Measurements from ENCODE around the gene SRSF9. TPM values are rescaled to one million over a fixed set of nuclear protein-coding genes. Genes with fewer than 3 reads are reported as not detected.

Gene SRSF9
- total RNA-seq, 1 experiment from 2014 or later, result 302 TPM

DNA sequence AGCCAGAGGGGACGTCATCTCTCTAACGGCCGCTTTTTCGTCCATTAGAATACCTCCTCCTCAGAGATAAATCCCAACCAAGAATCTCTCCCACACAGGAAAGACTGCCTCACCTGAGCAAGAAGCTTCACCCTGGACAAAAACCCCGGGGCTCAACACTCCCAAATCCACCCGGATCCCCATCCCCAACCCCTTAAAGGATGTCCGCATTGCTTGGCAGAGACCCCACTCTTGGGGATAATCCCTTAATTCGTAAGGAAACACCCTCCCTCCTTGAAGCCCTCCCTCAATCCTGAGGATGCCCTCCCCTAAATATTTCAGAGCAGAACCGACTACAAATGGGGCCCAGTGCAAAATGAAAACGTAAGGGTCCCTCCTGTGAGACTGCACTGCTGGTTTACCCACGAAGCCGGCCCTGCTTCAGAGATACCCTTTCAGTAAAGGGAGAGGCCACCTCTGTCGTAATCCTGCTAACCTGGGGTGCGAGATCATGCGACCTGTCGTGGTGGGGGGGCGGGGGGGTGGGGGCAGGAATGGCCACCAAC is 25.7 kb upstream of the SRSF9 start:
- H4K20me1 ChIP-seq (ENCODE audit: control insufficient read depth, insufficient read depth, insufficient read length), result no peaks in the 10 kb centered on the region
- H3K79me2 ChIP-seq (ENCODE audit: insufficient read depth, low read length), result peaks cover 10% of the 10 kb centered on the region; the same call in 1 of the 2 replicates
- no peak overlapping the region for H2BK15ac ChIP-seq (ENCODE audit: low read depth, low read length)
- H2AK5ac ChIP-seq (ENCODE audit: insufficient read length, low read length), result no peak overlapping the region
- H4K8ac ChIP-seq (replicated peaks; ENCODE audit: insufficient read length, low read depth, low read length), result no peak overlapping the region
- H3T11ph ChIP-seq (ENCODE audit: low read length), result no peak overlapping the region
- no peak overlapping the region for H3K27ac ChIP-seq (ENCODE audit: insufficient read length, low read depth, low read length)
- peak overlapping the region; percentile 78 for H3K4me2 ChIP-seq (ENCODE audit: insufficient read depth, insufficient read length, low read length)
- peak overlapping the region; percentile 91 to 96 (median 96) for H3K27ac Mint-ChIP-seq
- no peaks in the 10 kb centered on the region for H3K9me3 Mint-ChIP-seq
- peaks cover 26 to 30% of the 10 kb centered on the region in 2 experiments for H3K4me1 Mint-ChIP-seq
- H3K27me3 Mint-ChIP-seq (ENCODE audit: low read depth), result no peaks in the 10 kb centered on the region
- no peak overlapping the region for H2BK20ac ChIP-seq (ENCODE audit: low read depth, low read length, poor library complexity, severe bottlenecking)
- H3K27me3 ChIP-seq (ENCODE audit: insufficient read depth, low read length), result no peaks in the 10 kb centered on the region
- peaks cover 3% of the 10 kb centered on the region for H3K79me1 ChIP-seq (ENCODE audit: insufficient read depth, low read depth, low read length, poor library complexity, severe bottlenecking)
- H3K36me3 Mint-ChIP-seq (ENCODE audit: insufficient read depth in 1 of 3, low read depth in 3 of 3), result peaks cover 20 to 42% (median 32%) of the 10 kb centered on the region in 3 experiments; a peak in 6 of 7 replicates
- H2AFZ ChIP-seq (ENCODE audit: low read length), result peak overlapping the region; percentile 19
- no peak overlapping the region for H3K23ac ChIP-seq (ENCODE audit: insufficient read length, low read depth, low read length)
- no peak overlapping the region for H2BK5ac ChIP-seq (ENCODE audit: insufficient read length, low read length)
- no peak overlapping the region for H4K91ac ChIP-seq (ENCODE audit: insufficient read length, low read depth, low read length)
- H3K4me1 ChIP-seq (ENCODE audit: insufficient read depth, low read length), result no peaks in the 10 kb centered on the region; the same call in 1 of the 2 replicates
- H3K9me3 ChIP-seq (ENCODE audit: control insufficient read depth, low read depth, low read length), result no peaks in the 10 kb centered on the region
- H3K56ac ChIP-seq (ENCODE audit: insufficient read length, low read depth, low read length), result no peak overlapping the region
- peaks cover 14% of the 10 kb centered on the region for H3K23me2 ChIP-seq (ENCODE audit: insufficient read length, low read depth, low read length, poor library complexity, severe bottlenecking)
- no peak overlapping the region for H3K4ac ChIP-seq (ENCODE audit: low read depth, low read length)
- H3K14ac ChIP-seq (ENCODE audit: insufficient read depth, low read length), result peak overlapping the region; percentile 51; the same call in 1 of the 2 replicates
- TF ChIP-seq, protein P1, sequence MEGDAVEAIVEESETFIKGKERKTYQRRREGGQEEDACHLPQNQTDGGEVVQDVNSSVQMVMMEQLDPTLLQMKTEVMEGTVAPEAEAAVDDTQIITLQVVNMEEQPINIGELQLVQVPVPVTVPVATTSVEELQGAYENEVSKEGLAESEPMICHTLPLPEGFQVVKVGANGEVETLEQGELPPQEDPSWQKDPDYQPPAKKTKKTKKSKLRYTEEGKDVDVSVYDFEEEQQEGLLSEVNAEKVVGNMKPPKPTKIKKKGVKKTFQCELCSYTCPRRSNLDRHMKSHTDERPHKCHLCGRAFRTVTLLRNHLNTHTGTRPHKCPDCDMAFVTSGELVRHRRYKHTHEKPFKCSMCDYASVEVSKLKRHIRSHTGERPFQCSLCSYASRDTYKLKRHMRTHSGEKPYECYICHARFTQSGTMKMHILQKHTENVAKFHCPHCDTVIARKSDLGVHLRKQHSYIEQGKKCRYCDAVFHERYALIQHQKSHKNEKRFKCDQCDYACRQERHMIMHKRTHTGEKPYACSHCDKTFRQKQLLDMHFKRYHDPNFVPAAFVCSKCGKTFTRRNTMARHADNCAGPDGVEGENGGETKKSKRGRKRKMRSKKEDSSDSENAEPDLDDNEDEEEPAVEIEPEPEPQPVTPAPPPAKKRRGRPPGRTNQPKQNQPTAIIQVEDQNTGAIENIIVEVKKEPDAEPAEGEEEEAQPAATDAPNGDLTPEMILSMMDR (conservative IDR thresholded peaks at IDR 0.05), result no peak
- WGBS (ENCODE audit: extremely low coverage, insufficient read length, low lambda C conversion rate), result no CpG with 5 or more reads among the region's 17 CpGs
- no peak overlapping the region for H2BK120ac ChIP-seq (ENCODE audit: low read depth, low read length, poor library complexity, severe bottlenecking)
- peak overlapping the region; percentile 49 for H3K9ac ChIP-seq (ENCODE audit: extremely low read depth, insufficient read length, low read length)
- H4K5ac ChIP-seq (ENCODE audit: insufficient read length, low read depth, low read length), result no peak overlapping the region
- no peak overlapping the region for H3K18ac ChIP-seq (ENCODE audit: insufficient read length, low read depth, low read length)
- no peak for DNase-seq
- H3K4me3 Mint-ChIP-seq, result peak overlapping the region; percentile 97 to 99
- no peak overlapping the region for H2BK12ac ChIP-seq (ENCODE audit: insufficient read length, low read depth, low read length)

Measured in H9 (cell line).